GM23338 (cell line): ENCODE measurements around the gene IDH3A. TPM values are rescaled to one million over a fixed set of nuclear protein-coding genes. Genes with fewer than 3 reads are reported as not detected.

Experiments
- ATAC-seq: fragments of 200-7000 bp; cut with Tn5 transposase; 3 replicates; pipeline ENCODE4 v1.9.1; 2020
- DNase-seq: peaks from one replicate; pipeline ENCODE4 v3.0.0-alpha.2; 2015; ENCODE audit warnings: low spot score
- H2AFZ ChIP-seq: fragments of 200-600 bp; sonication (generic); 2 replicates; pipeline ENCODE4 v1.8.0; 2016; ENCODE audit warnings: antibody characterized with exemption, mild to moderate bottlenecking, moderate library complexity
- H3F3A ChIP-seq: fragments of 200-600 bp; sonication (generic); replicated peaks from 2 replicates; pipeline ENCODE4 v1.8.0; 2017; ENCODE audit warnings: antibody characterized with exemption, mixed run types, low read depth
- H3K27ac ChIP-seq: fragments of 200-600 bp; sonication (generic); 2 replicates; pipeline ENCODE4 v1.6.1; 2016; ENCODE audit warnings: low read depth
- H3K27me3 ChIP-seq: fragments of 200-600 bp; sonication (generic); 2 replicates; pipeline ENCODE4 v1.8.0; 2016; ENCODE audit warnings: mild to moderate bottlenecking, mixed run types, moderate library complexity; ENCODE audit not compliant: insufficient read depth
- H3K36me3 ChIP-seq: fragments of 200-600 bp; sonication (generic); 2 replicates; pipeline ENCODE4 v1.8.0; 2016; ENCODE audit warnings: mild to moderate bottlenecking; ENCODE audit not compliant: insufficient read depth
- H3K4me1 ChIP-seq: fragments of 200-600 bp; sonication (generic); 2 replicates; pipeline ENCODE4 v1.8.0; 2016; ENCODE audit warnings: mild to moderate bottlenecking, moderate library complexity; ENCODE audit not compliant: insufficient read depth
- H3K4me2 ChIP-seq: fragments of 200-600 bp; sonication (generic); 2 replicates; pipeline ENCODE4 v1.7.1; 2017; ENCODE audit warnings: mixed run types
- H3K4me3 ChIP-seq: fragments of 200-600 bp; sonication (generic); 2 replicates; pipeline ENCODE4 v1.6.1; 2016; ENCODE audit warnings: mixed run types
- H3K79me2 ChIP-seq: fragments of 200-600 bp; sonication (generic); replicated peaks from 2 replicates; pipeline ENCODE4 v1.8.0; 2017; ENCODE audit warnings: mild to moderate bottlenecking; ENCODE audit not compliant: insufficient read depth
- H3K9me2 ChIP-seq: fragments of 200-600 bp; sonication (generic); 2 replicates; pipeline ENCODE4 v1.8.0; 2017; ENCODE audit not compliant: insufficient read depth
- H4K20me1 ChIP-seq: fragments of 200-600 bp; sonication (generic); replicated peaks from 2 replicates; pipeline ENCODE4 v1.8.0; 2017; ENCODE audit warnings: mild to moderate bottlenecking; ENCODE audit not compliant: insufficient read depth
- H3K27ac Mint-ChIP-seq: 2 replicates; pipeline ENCODE4 v1.8.0; 2020; ENCODE audit warnings: inconsistent platforms, mild to moderate bottlenecking, moderate library complexity, mixed read lengths
- H3K27me3 Mint-ChIP-seq: 3 replicates; pipeline ENCODE4 v1.8.0; 2022; ENCODE audit warnings: low read depth, mild to moderate bottlenecking, moderate library complexity, mixed read lengths, inconsistent platforms; ENCODE audit not compliant: insufficient read depth, poor library complexity
- H3K36me3 Mint-ChIP-seq: 3 replicates; pipeline ENCODE4 v1.8.0; 2021; ENCODE audit warnings: low read depth, mild to moderate bottlenecking, inconsistent platforms, moderate library complexity, mixed read lengths
- H3K4me1 Mint-ChIP-seq: 3 replicates; pipeline ENCODE4 v1.8.0; 2020; ENCODE audit warnings: mild to moderate bottlenecking, inconsistent platforms, mixed read lengths
- H3K4me3 Mint-ChIP-seq: 3 replicates; pipeline ENCODE4 v1.8.0; 2021; ENCODE audit warnings: moderate library complexity, mild to moderate bottlenecking, inconsistent platforms, mixed read lengths
- H3K9me3 Mint-ChIP-seq: 3 replicates; pipeline ENCODE4 v1.8.0; 2020; ENCODE audit warnings: moderate library complexity, mild to moderate bottlenecking, inconsistent platforms, mixed read lengths
- CREB1 ChIP-seq: fragments of 250-450 bp; sonication (Bioruptor Pico); IDR thresholded peaks from 2 replicates; pipeline ENCODE4 v1.5.0; 2020; ENCODE audit warnings: low read depth, mild to moderate bottlenecking, moderate library complexity
- CTCF ChIP-seq, 2 experiments: fragments of 200-600 bp in 1 of 2; sonication (generic) in 1 of 2; conservative IDR thresholded peaks; 2 replicates each; pipeline versions ENCODE4 v1.5.1 to v1.6.1; 2016 to 2017; ENCODE audit warnings: antibody characterized with exemption in 2 of 2, low read depth in 2 of 2, mild to moderate bottlenecking in 2 of 2, moderate library complexity in 1 of 2
- ETS1 ChIP-seq: IDR thresholded peaks from 2 replicates; pipeline ENCODE4 v1.6.1; 2016; ENCODE audit warnings: antibody characterized with exemption
- EZH2 ChIP-seq: fragments of 200-600 bp; sonication (generic); IDR thresholded peaks from one replicate; pipeline ENCODE4 v1.8.0; 2017; ENCODE audit warnings: antibody characterized with exemption, mild to moderate bottlenecking, low read depth; ENCODE audit not compliant: unreplicated experiment
- EZH2phosphoT487 ChIP-seq: fragments of 200-600 bp; sonication (generic); IDR thresholded peaks from one replicate; pipeline ENCODE4 v1.8.1; 2018; ENCODE audit warnings: antibody characterized with exemption; ENCODE audit not compliant: unreplicated experiment
- JUNB ChIP-seq: IDR thresholded peaks from one replicate; pipeline ENCODE4 v1.6.1; 2016; ENCODE audit warnings: antibody characterized with exemption; ENCODE audit not compliant: unreplicated experiment
- NANOG ChIP-seq: IDR thresholded peaks from 2 replicates; pipeline ENCODE4 v1.6.1; 2016; ENCODE audit warnings: antibody characterized with exemption, borderline replicate concordance
- POLR2AphosphoS5 ChIP-seq: IDR thresholded peaks from 2 replicates; pipeline ENCODE4 v1.6.1; 2016; ENCODE audit warnings: antibody characterized with exemption, low read depth
- REST ChIP-seq: IDR thresholded peaks from one replicate; pipeline ENCODE4 v1.6.1; 2018; ENCODE audit warnings: antibody characterized with exemption; ENCODE audit not compliant: unreplicated experiment
- STAT1 ChIP-seq: IDR thresholded peaks from one replicate; pipeline ENCODE4 v1.6.1; 2016; ENCODE audit warnings: antibody characterized with exemption; ENCODE audit not compliant: unreplicated experiment
- ZNF114 ChIP-seq: fragments of 250-450 bp; sonication (Bioruptor Pico); IDR thresholded peaks from 2 replicates; pipeline ENCODE4 v1.5.0; 2020; ENCODE audit warnings: mild to moderate bottlenecking, moderate library complexity
- ZNF331 ChIP-seq: fragments of 250-450 bp; sonication (Bioruptor Pico); IDR thresholded peaks from 2 replicates; pipeline ENCODE4 v1.5.0; 2020; ENCODE audit warnings: low read depth, mild to moderate bottlenecking, moderate library complexity
- polyA plus RNA-seq: library from polyadenylated mRNA; unstranded; fragments of >200 nt; fragmentation: Nextera tagmentation; extraction: Ambion mirVana; gene quantifications from 2 replicates; pipeline ENCODE4 v1.2.1, GENCODE V29; 2016
- total RNA-seq: library from RNA; depleted of rRNA; stranded (reverse); fragments of >200 nt; shearing (Covaris generic); gene quantifications from 2 replicates; pipeline ENCODE4 v1.2.3, GENCODE V29; 2014

The IDH3A gene
- total and polyA plus RNA-seq, 2 experiments from 2014 or later = 24.1 to 41.6 TPM

- TF ChIP-seq STAT1 = no peak
- no peak for TF ChIP-seq ZNF114 (CRISPR knock-in tag)
- no peak for TF ChIP-seq JUNB
- TF ChIP-seq EZH2phosphoT487 = no peak
- Histone ChIP-seq H3K9me2 (no peaks in the 10 kb centered on the region), H3K4me1 (no peaks in the 10 kb centered on the region), H3K4me3 (no peak overlapping the region), H4K20me1 (no peaks in the 10 kb centered on the region), H3K79me2 (no peaks in the 10 kb centered on the region), H3F3A (no peaks in the 10 kb centered on the region), H3K27me3 (no peaks in the 10 kb centered on the region), H3K4me2 (no peak overlapping the region), H3K27ac (no peak overlapping the region), H3K36me3 (no peaks in the 10 kb centered on the region), H2AFZ (no peak overlapping the region)
- peaks cover 10% of the 10 kb centered on the region; the same call in 2 of the 3 replicates for H3K36me3 Mint-ChIP-seq
- H3K27me3 Mint-ChIP-seq = peaks cover 11% of the 10 kb centered on the region
- H3K4me3 Mint-ChIP-seq = no peak overlapping the region
- peaks cover 5% of the 10 kb centered on the region for H3K4me1 Mint-ChIP-seq
- no peaks in the 10 kb centered on the region; the same call in 2 of the 3 replicates for H3K9me3 Mint-ChIP-seq
- DNase-seq (no peak), ATAC-seq (no peak)
- H3K27ac Mint-ChIP-seq = no peak overlapping the region
These were observed 45.1 kb upstream of the IDH3A start for GRCh38 chr15:78104119-78104479.

GRCh38 chr15:78104566-78105475 lies 44.3 kb upstream of the IDH3A start:
- H3K36me3 ChIP-seq = no peaks in the 10 kb centered on the region
- Mint-ChIP-seq H3K27ac (no peak overlapping the region), H3K4me3 (no peak overlapping the region), H3K4me1 (peaks cover 5% of the 10 kb centered on the region), H3K36me3 (peaks cover 10% of the 10 kb centered on the region; the same call in 2 of the 3 replicates), H3K9me3 (no peaks in the 10 kb centered on the region; the same call in 2 of the 3 replicates), H3K27me3 (peaks cover 11% of the 10 kb centered on the region)
- no peak overlapping the region for H3K27ac ChIP-seq
- no peak for ATAC-seq
- no peaks in the 10 kb centered on the region for H3K27me3 ChIP-seq
- H4K20me1 ChIP-seq = no peaks in the 10 kb centered on the region
- no peaks in the 10 kb centered on the region for H3K79me2 ChIP-seq
- H3K4me3 ChIP-seq = no peak overlapping the region
- H3K4me2 ChIP-seq = no peak overlapping the region
- H3K9me2 ChIP-seq = no peaks in the 10 kb centered on the region
- H3K4me1 ChIP-seq = no peaks in the 10 kb centered on the region
- no peak overlapping the region for H2AFZ ChIP-seq
- no peak for DNase-seq
- no peaks in the 10 kb centered on the region for H3F3A ChIP-seq
- TF ChIP-seq ZNF114 (CRISPR knock-in tag) (no peak), CTCF (conservative IDR thresholded peaks at IDR 0.05; ENCODE audit: low read depth in 2 of 2) (no peak), POLR2AphosphoS5 (no peak), NANOG (no peak), CREB1 (CRISPR knock-in tag) (no peak), JUNB (no peak), EZH2phosphoT487 (no peak), ETS1 (no peak), ZNF331 (CRISPR knock-in tag) (no peak), EZH2 (no peak), STAT1 (no peak), REST (no peak)
